H1 (cell line): ENCODE measurements around the gene XYLB. TPM values are rescaled to one million over a fixed set of nuclear protein-coding genes. Genes with fewer than 3 reads are reported as not detected.

Source experiments
- CTCF ChIA-PET: fragments of 300-600 bp; sonication (Branson Sonifier 250); formaldehyde crosslinking; loops from one replicate; lab custom pipeline; 2021; ENCODE audit not compliant: partially characterized antibody; lab: Charles Lee
- POLR2A ChIA-PET: fragments of 300-600 bp; sonication (Branson Sonifier 250); formaldehyde crosslinking; loops from one replicate; lab custom pipeline; 2021; ENCODE audit warnings: inconsistent platforms; ENCODE audit not compliant: partially characterized antibody; lab: Charles Lee
- DNase-seq, 2 experiments: peaks; one replicate each; pipeline versions ENCODE4 v3.0.0 to v3.0.0-alpha.2; 2010 to 2022; ENCODE audit warnings: low spot score in 2 of 2, low read depth in 1 of 2, mixed read lengths in 1 of 2
- FAIRE-seq: peaks from 2 replicates; lab custom pipeline; 2011; peaks lifted over from hg19 to GRCh38; lab: Jason Lieb, UNC
- H2AFZ ChIP-seq: 2 replicates; pipeline ENCODE4 v1.8.1; 2012; ENCODE audit warnings: low read length, inconsistent platforms
- H2AK5ac ChIP-seq: 2 replicates; pipeline ENCODE4 v1.6.1; 2013; ENCODE audit warnings: low read depth, low read length
- H2BK120ac ChIP-seq: replicated peaks from 2 replicates; pipeline ENCODE3; 2013; ENCODE audit warnings: low read depth, low read length, inconsistent platforms
- H2BK12ac ChIP-seq: 2 replicates; pipeline ENCODE4 v1.6.1; 2013; ENCODE audit warnings: low read depth, low read length
- H2BK15ac ChIP-seq: 2 replicates; pipeline ENCODE4 v1.6.1; 2013; ENCODE audit warnings: low read length
- H2BK20ac ChIP-seq: 2 replicates; pipeline ENCODE4 v1.6.1; 2013; ENCODE audit warnings: low read length
- H2BK5ac ChIP-seq: 2 replicates; pipeline ENCODE4 v1.6.1; 2013; ENCODE audit warnings: low read depth, low read length
- H3K14ac ChIP-seq: 2 replicates; pipeline ENCODE4 v1.6.1; 2013; ENCODE audit warnings: inconsistent platforms; ENCODE audit not compliant: insufficient read length
- H3K18ac ChIP-seq: 2 replicates; pipeline ENCODE4 v1.6.1; 2013; ENCODE audit warnings: low read length; ENCODE audit errors: extremely low read depth
- H3K23ac ChIP-seq: 2 replicates; pipeline ENCODE4 v1.6.1; 2013; ENCODE audit warnings: inconsistent platforms; ENCODE audit not compliant: insufficient read length
- H3K23me2 ChIP-seq: 2 replicates; pipeline ENCODE4 v1.6.1; 2013; ENCODE audit warnings: low read depth, low read length
- H3K27ac ChIP-seq: 2 replicates; pipeline ENCODE4 v1.6.1; 2011; ENCODE audit warnings: low read depth, low read length, inconsistent platforms
- H3K27me3 ChIP-seq, 4 experiments: replicated peaks in 1 of 4; 1 replicate in 1 of 4; 2 replicates in 3 of 4; pipeline versions ENCODE4 v1.6.1 to v1.8.1; 2011 to 2013; ENCODE audit warnings: low read length in 3 of 4, mild to moderate bottlenecking in 3 of 4, inconsistent platforms in 2 of 4, mixed read lengths in 2 of 4, moderate library complexity in 1 of 4; ENCODE audit not compliant: control insufficient read depth in 3 of 4, insufficient read depth in 3 of 4; ENCODE audit errors: extremely low read depth in 1 of 4
- H3K36me3 ChIP-seq, 4 experiments: 2 replicates each; pipeline versions ENCODE4 v1.6.1 to v1.8.1; 2011 to 2013; ENCODE audit warnings: mild to moderate bottlenecking in 4 of 4, low read length in 3 of 4, moderate library complexity in 2 of 4, control low read depth in 1 of 4, inconsistent platforms in 1 of 4; ENCODE audit not compliant: insufficient read depth in 4 of 4, control insufficient read depth in 2 of 4
- H3K4ac ChIP-seq: replicated peaks from 2 replicates; pipeline ENCODE3; 2013; ENCODE audit warnings: low read length, low read depth, mixed read lengths, inconsistent platforms; ENCODE audit not compliant: insufficient read length
- H3K4me1 ChIP-seq, 4 experiments: replicated peaks in 1 of 4; 1 replicate in 1 of 4; 2 replicates in 3 of 4; pipeline versions ENCODE4 v1.6.1 to v1.8.1; 2011 to 2013; ENCODE audit warnings: low read length in 3 of 4, inconsistent platforms in 2 of 4, mixed read lengths in 1 of 4; ENCODE audit not compliant: insufficient read depth in 4 of 4, control insufficient read depth in 3 of 4
- H3K4me2 ChIP-seq, 2 experiments: 2 replicates each; pipeline versions ENCODE4 v1.6.1 to v1.8.1; 2011 to 2013; ENCODE audit warnings: low read depth in 2 of 2, low read length in 2 of 2, control low read depth in 1 of 2, inconsistent platforms in 1 of 2, mild to moderate bottlenecking in 1 of 2; ENCODE audit not compliant: insufficient read depth in 1 of 2
- H3K4me3 ChIP-seq, 4 experiments: fragments of 200-600, 300-600 bp in 1 of 4; sonication (generic), shearing (Covaris generic), sonication (Bioruptor Twin) in 1 of 4; 2 replicates each; pipeline versions ENCODE4 v1.5.1 to v1.8.1; 2011 to 2016; ENCODE audit warnings: low read length in 4 of 4, low read depth in 3 of 4, control low read depth in 2 of 4, inconsistent platforms in 2 of 4, mild to moderate bottlenecking in 2 of 4, mixed read lengths in 1 of 4, moderate library complexity in 1 of 4; ENCODE audit not compliant: insufficient read depth in 2 of 4; ENCODE audit errors: extremely low read depth in 1 of 4
- H3K56ac ChIP-seq: replicated peaks from 2 replicates; pipeline ENCODE3; 2013; ENCODE audit warnings: low read depth, mild to moderate bottlenecking, mixed read lengths, low read length, inconsistent platforms; ENCODE audit not compliant: insufficient read length
- H3K79me1 ChIP-seq: 2 replicates; pipeline ENCODE4 v1.6.1; 2013; ENCODE audit warnings: low read depth, low read length, control low read depth
- H3K79me2 ChIP-seq, 2 experiments: 2 replicates each; pipeline versions ENCODE4 v1.6.1 to v1.8.1; 2012 to 2013; ENCODE audit warnings: low read length in 2 of 2, mild to moderate bottlenecking in 2 of 2, inconsistent platforms in 1 of 2; ENCODE audit not compliant: insufficient read depth in 2 of 2, control insufficient read depth in 1 of 2
- H3K9ac ChIP-seq, 4 experiments: replicated peaks in 1 of 4; 1 replicate in 1 of 4; 2 replicates in 3 of 4; pipeline versions ENCODE4 v1.6.1 to v1.8.1; 2011 to 2013; ENCODE audit warnings: low read depth in 3 of 4, low read length in 3 of 4, control low read depth in 2 of 4, mild to moderate bottlenecking in 2 of 4, moderate library complexity in 2 of 4, inconsistent platforms in 1 of 4; ENCODE audit errors: extremely low read depth in 1 of 4
- H3K9me3 ChIP-seq, 2 experiments: 2 replicates each; pipeline versions ENCODE4 v1.6.1 to v1.8.1; 2012 to 2013; ENCODE audit warnings: mild to moderate bottlenecking in 2 of 2, moderate library complexity in 2 of 2, control low read depth in 1 of 2, inconsistent platforms in 1 of 2, low read depth in 1 of 2, low read length in 1 of 2, mixed read lengths in 1 of 2; ENCODE audit not compliant: insufficient read depth in 2 of 2
- H4K20me1 ChIP-seq, 2 experiments: replicated peaks in 1 of 2; 2 replicates each; pipeline versions ENCODE3 to v1.8.1; 2011 to 2013; ENCODE audit warnings: inconsistent platforms in 2 of 2, low read length in 2 of 2, mild to moderate bottlenecking in 1 of 2; ENCODE audit not compliant: insufficient read depth in 2 of 2, control insufficient read depth in 1 of 2
- H4K5ac ChIP-seq: 2 replicates; pipeline ENCODE4 v1.6.1; 2013; ENCODE audit warnings: low read length, low read depth, mixed read lengths, inconsistent platforms; ENCODE audit not compliant: insufficient read length
- H4K8ac ChIP-seq: 2 replicates; pipeline ENCODE4 v1.8.0; 2013; ENCODE audit warnings: mild to moderate bottlenecking, moderate library complexity, low read length, inconsistent platforms; ENCODE audit not compliant: insufficient read depth; ENCODE audit errors: extremely low read depth
- H4K91ac ChIP-seq: replicated peaks from 2 replicates; pipeline ENCODE3; 2013; ENCODE audit warnings: low read length, mixed read lengths, inconsistent platforms; ENCODE audit not compliant: insufficient read length
- BACH1 ChIP-seq: IDR thresholded peaks from 2 replicates; pipeline ENCODE4 v1.6.1; 2012; ENCODE audit warnings: low read length, improper control_type of control experiment
- BCL11A ChIP-seq, 2 experiments: IDR thresholded peaks; one replicate each; pipeline ENCODE4 v1.6.1; 2011; ENCODE audit warnings: low read depth in 2 of 2, low read length in 2 of 2, mild to moderate bottlenecking in 2 of 2
- CEBPB ChIP-seq: IDR thresholded peaks from 2 replicates; pipeline ENCODE4 v1.6.1; 2012; ENCODE audit warnings: low read depth, low read length
- CHD1 ChIP-seq: IDR thresholded peaks from 2 replicates; pipeline ENCODE4 v1.6.1; 2012; ENCODE audit warnings: low read depth, low read length, improper control_type of control experiment
- GABPA ChIP-seq: IDR thresholded peaks from 2 replicates; pipeline ENCODE4 v1.6.1; 2011; ENCODE audit warnings: mild to moderate bottlenecking, low read length, moderate library complexity, borderline replicate concordance; ENCODE audit not compliant: insufficient read depth
- GTF2F1 ChIP-seq: IDR thresholded peaks from 2 replicates; pipeline ENCODE4 v1.6.1; 2012; ENCODE audit warnings: low read depth, low read length, improper control_type of control experiment, borderline replicate concordance
- JUN ChIP-seq: IDR thresholded peaks from 2 replicates; pipeline ENCODE4 v1.6.1; 2011; ENCODE audit warnings: low read depth, mild to moderate bottlenecking, improper control_type of control experiment, low read length
- KDM4A ChIP-seq: IDR thresholded peaks from one replicate; pipeline ENCODE4 v1.7.1; 2012; ENCODE audit warnings: low read depth, mild to moderate bottlenecking, moderate library complexity, low read length, inconsistent platforms; ENCODE audit not compliant: severe bottlenecking
- PHF8 ChIP-seq: fragments of 200-600 bp; sonication (generic); conservative IDR thresholded peaks from 2 replicates; pipeline ENCODE4 v1.7.1; 2012; ENCODE audit warnings: low read depth, mild to moderate bottlenecking, inconsistent platforms, low read length, moderate library complexity
- POLR2A ChIP-seq, 2 experiments: IDR thresholded peaks; 1 replicate in 1 of 2; 2 replicates in 1 of 2; pipeline ENCODE4 v1.6.1; 2011; ENCODE audit warnings: low read depth in 2 of 2, low read length in 2 of 2, mild to moderate bottlenecking in 2 of 2; ENCODE audit errors: control extremely low read depth in 1 of 2
- POU5F1 ChIP-seq: IDR thresholded peaks from 2 replicates; pipeline ENCODE4 v1.6.1; 2011; ENCODE audit warnings: low read depth, mild to moderate bottlenecking, low read length, moderate library complexity
- RFX5 ChIP-seq: IDR thresholded peaks from 2 replicates; pipeline ENCODE4 v1.6.1; 2011; ENCODE audit warnings: low read depth, low read length, improper control_type of control experiment, borderline replicate concordance
- SAP30 ChIP-seq: fragments of 300-600 bp; sonication (generic); IDR thresholded peaks from 2 replicates; pipeline ENCODE4 v1.7.1; 2012; ENCODE audit warnings: low read length, moderate library complexity, mild to moderate bottlenecking, inconsistent platforms; ENCODE audit not compliant: insufficient read depth, insufficient replicate concordance
- SIN3A ChIP-seq, 2 experiments: IDR thresholded peaks in 1 of 2; conservative IDR thresholded peaks in 1 of 2; 2 replicates each; pipeline ENCODE4 v1.6.1; 2011 to 2012; ENCODE audit warnings: low read length in 2 of 2, improper control_type of control experiment in 1 of 2, low read depth in 1 of 2, mild to moderate bottlenecking in 1 of 2
- TCF12 ChIP-seq: IDR thresholded peaks from 2 replicates; pipeline ENCODE4 v1.6.1; 2011; ENCODE audit warnings: low read depth, mild to moderate bottlenecking, low read length
- WGBS, 2 experiments: shearing (Covaris generic) in 1 of 2; methylation state at CpG; one replicate each; pipeline versions ENCODE4 v1.1.6 to v1.1.7; 2013 to 2015; ENCODE audit warnings: low lambda C conversion rate in 2 of 2, mixed read lengths in 2 of 2, inconsistent platforms in 1 of 2, low coverage in 1 of 2, missing lambda C conversion rate in 1 of 2; ENCODE audit not compliant: insufficient replicate concordance in 2 of 2, insufficient coverage in 1 of 2, insufficient read length in 1 of 2; ENCODE audit errors: extremely low coverage in 1 of 2, missing lambda C conversion rate in 1 of 2; 5-methylcytosine and 5-hydroxymethylcytosine counted together
- polyA plus RNA-seq, 7 experiments: library from polyadenylated mRNA; depleted of rRNA in 3 of 7; stranded (reverse) in 5 of 7; unstranded in 2 of 7; fragments of >200 nt in 5 of 7; fragments of 200-250 nt in 2 of 7; gene quantifications; 1 replicate in 5 of 7; 2 replicates in 1 of 7; 4 replicates in 1 of 7; pipeline versions ENCODE4 v1.2.1 to v1.2.3, GENCODE V29; 2011 to 2013; ENCODE audit warnings: missing spikeins in 2 of 7, mixed read lengths in 2 of 7
- total RNA-seq: library from RNA; stranded (reverse); fragmentation: NEBNext Ultra II Directional; extraction: Animal tissue kit (Norgen Biotek cat#: 25700); gene quantifications from 2 replicates; pipeline ENCODE4 v1.2.1, GENCODE V29; 2021

The XYLB gene
- total and polyA plus RNA-seq, 2 of the 8 experiments (the other 6 are each of a cell fraction or from before 2014, with no cell fraction given): 1.7 to 5.5 TPM

DNA sequence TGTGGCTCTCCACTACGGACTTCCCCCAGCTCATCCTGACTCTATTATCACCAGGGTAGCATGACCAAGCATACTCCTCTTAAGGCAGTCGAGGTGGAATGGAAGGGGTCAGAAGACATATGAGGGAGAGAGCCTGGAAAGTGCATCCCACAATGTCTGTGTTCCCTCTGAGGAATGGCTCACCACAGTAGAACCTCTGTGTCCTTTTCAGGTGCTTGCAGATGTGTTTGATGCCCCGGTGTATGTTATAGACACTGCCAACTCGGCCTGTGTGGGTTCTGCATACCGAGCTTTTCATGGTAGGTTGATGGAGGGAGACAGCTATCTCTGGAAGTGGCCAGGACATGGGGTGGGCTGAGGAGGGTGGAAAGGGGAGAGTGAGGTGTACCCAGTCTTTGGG lies 50.3 kb downstream of the XYLB start:
- H4K8ac ChIP-seq: no peak overlapping the region
- H3K23me2 ChIP-seq: no peaks in the 10 kb centered on the region
- no peak overlapping the region for H2AFZ ChIP-seq
- no peak overlapping the region for H2BK15ac ChIP-seq
- no peak overlapping the region for H2BK5ac ChIP-seq
- no peak overlapping the region for H3K27ac ChIP-seq
- H3K79me2 ChIP-seq: no peaks in the 10 kb centered on the region
- no peak overlapping the region for H4K5ac ChIP-seq
- H3K36me3 ChIP-seq: peaks cover 0 to 11% (median 1%) of the 10 kb centered on the region in 4 experiments; a peak in 3 of 8 replicates
- DNase-seq (peak in 1 of 2 experiments; percentile 31), FAIRE-seq (no peak)
- POLR2A ChIA-PET: no interaction called here
- CTCF ChIA-PET: interaction anchor here (0.6 to 1.7 kb wide), 6 partner anchors 32 to 124 kb away, joined by 3 to 4 read pairs (median 3); partner anchors contain the start of gene XYLB
- no peak overlapping the region for H3K4me2 ChIP-seq
- H3K18ac ChIP-seq: no peak overlapping the region
- no peak overlapping the region for H2AK5ac ChIP-seq
- H3K9ac ChIP-seq: no peak overlapping the region
- H3K4ac ChIP-seq: no peak overlapping the region
- no peak overlapping the region for H3K56ac ChIP-seq
- H3K79me1 ChIP-seq: no peaks in the 10 kb centered on the region
- H2BK12ac ChIP-seq: no peak overlapping the region
- H3K14ac ChIP-seq: no peak overlapping the region
- no peaks in the 10 kb centered on the region for H4K20me1 ChIP-seq
- H3K9me3 ChIP-seq: no peaks in the 10 kb centered on the region
- no peak overlapping the region for H2BK120ac ChIP-seq
- no peak overlapping the region for H4K91ac ChIP-seq
- no peak overlapping the region for H3K23ac ChIP-seq
- no peaks in the 10 kb centered on the region for H3K4me1 ChIP-seq
- no peak overlapping the region for H3K4me3 ChIP-seq
- no peaks in the 10 kb centered on the region for H3K27me3 ChIP-seq
- WGBS, 2 experiments: 90% methylated on average over 5 of the region's 5 CpGs; no CpG with 5 or more reads in 1 of the 2 experiments
- no peak overlapping the region for H2BK20ac ChIP-seq
- TF ChIP-seq GTF2F1: no peak
- TF ChIP-seq TCF12: no peak
- no peak for TF ChIP-seq RFX5
- TF ChIP-seq SAP30: no peak
- no peak for TF ChIP-seq GABPA
- TF ChIP-seq CEBPB: no peak
- TF ChIP-seq POU5F1: no peak
- TF ChIP-seq CHD1: no peak
- no peak for TF ChIP-seq POLR2A (IDR thresholded peaks at IDR 0.05; ENCODE audit: control extremely low read depth in 1 of 2, low read depth in 2 of 2, low read length in 2 of 2)
- no peak for TF ChIP-seq PHF8
- TF ChIP-seq BACH1: no peak
- TF ChIP-seq BCL11A (IDR thresholded peaks at IDR 0.05; ENCODE audit: low read depth in 2 of 2, low read length in 2 of 2): no peak
- TF ChIP-seq JUN: no peak
- no peak for TF ChIP-seq SIN3A (conservative IDR thresholded peaks at IDR 0.05 in 1 of 2, IDR thresholded peaks at IDR 0.05 in 1 of 2; ENCODE audit: low read depth in 1 of 2, low read length in 2 of 2)
- TF ChIP-seq KDM4A: no peak
